PC-9 (cell line): Measurements from ENCODE around the gene HERC2.

Experiments used
- EZH2 ChIP-seq: fragments of 200-600 bp; sonication (generic); IDR thresholded peaks from 2 replicates; pipeline ENCODE4 v1.8.0; 2017; ENCODE audit warnings: antibody characterized with exemption, low read depth
- TF ChIP-seq, protein P1 (sequence below): fragments of 200-600 bp; sonication (generic); conservative IDR thresholded peaks from 2 replicates; pipeline ENCODE4 v1.6.1; 2017; ENCODE audit warnings: mixed run types, antibody characterized with exemption, mild to moderate bottlenecking, moderate library complexity

DNA sequence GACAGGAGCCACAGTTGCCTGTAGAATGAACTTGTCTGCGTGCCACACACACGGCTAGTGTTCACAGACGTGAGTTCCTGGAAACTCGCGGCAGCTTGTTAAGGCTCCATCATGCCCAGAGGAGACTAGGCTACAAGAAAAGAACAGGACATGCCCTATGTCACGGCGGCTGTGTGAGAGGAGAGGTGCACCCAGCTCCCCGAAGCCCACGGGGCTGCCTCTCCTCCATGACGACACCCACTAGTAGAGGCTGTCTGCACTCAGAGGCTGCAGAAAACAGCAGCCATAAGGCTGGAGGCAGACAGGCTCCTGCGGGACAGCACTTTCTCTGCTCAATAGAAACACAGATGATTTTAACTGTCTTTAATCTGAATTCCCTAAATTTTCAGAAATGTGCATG is 203.9 kb downstream of the HERC2 start:
- TF ChIP-seq, protein P1, sequence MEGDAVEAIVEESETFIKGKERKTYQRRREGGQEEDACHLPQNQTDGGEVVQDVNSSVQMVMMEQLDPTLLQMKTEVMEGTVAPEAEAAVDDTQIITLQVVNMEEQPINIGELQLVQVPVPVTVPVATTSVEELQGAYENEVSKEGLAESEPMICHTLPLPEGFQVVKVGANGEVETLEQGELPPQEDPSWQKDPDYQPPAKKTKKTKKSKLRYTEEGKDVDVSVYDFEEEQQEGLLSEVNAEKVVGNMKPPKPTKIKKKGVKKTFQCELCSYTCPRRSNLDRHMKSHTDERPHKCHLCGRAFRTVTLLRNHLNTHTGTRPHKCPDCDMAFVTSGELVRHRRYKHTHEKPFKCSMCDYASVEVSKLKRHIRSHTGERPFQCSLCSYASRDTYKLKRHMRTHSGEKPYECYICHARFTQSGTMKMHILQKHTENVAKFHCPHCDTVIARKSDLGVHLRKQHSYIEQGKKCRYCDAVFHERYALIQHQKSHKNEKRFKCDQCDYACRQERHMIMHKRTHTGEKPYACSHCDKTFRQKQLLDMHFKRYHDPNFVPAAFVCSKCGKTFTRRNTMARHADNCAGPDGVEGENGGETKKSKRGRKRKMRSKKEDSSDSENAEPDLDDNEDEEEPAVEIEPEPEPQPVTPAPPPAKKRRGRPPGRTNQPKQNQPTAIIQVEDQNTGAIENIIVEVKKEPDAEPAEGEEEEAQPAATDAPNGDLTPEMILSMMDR = no peak
- TF ChIP-seq EZH2 = no peak
